SW 1271 (cell line): ENCODE data around the gene RARRES2.
A peak's percentile ranks its signal among the peaks of the same experiment; 100 is the strongest.
"Not testable (repeated sequence)": the region's sequence is repeated elsewhere in the genome, so short reads cannot be mapped to it uniquely, and the experiment has no call there.

Source experiments
- DNase-seq, 2 experiments: peaks; one replicate each; lab custom pipeline; 2025; lab: John Stamatoyannopoulos, UW

Gene RARRES2

DNA sequence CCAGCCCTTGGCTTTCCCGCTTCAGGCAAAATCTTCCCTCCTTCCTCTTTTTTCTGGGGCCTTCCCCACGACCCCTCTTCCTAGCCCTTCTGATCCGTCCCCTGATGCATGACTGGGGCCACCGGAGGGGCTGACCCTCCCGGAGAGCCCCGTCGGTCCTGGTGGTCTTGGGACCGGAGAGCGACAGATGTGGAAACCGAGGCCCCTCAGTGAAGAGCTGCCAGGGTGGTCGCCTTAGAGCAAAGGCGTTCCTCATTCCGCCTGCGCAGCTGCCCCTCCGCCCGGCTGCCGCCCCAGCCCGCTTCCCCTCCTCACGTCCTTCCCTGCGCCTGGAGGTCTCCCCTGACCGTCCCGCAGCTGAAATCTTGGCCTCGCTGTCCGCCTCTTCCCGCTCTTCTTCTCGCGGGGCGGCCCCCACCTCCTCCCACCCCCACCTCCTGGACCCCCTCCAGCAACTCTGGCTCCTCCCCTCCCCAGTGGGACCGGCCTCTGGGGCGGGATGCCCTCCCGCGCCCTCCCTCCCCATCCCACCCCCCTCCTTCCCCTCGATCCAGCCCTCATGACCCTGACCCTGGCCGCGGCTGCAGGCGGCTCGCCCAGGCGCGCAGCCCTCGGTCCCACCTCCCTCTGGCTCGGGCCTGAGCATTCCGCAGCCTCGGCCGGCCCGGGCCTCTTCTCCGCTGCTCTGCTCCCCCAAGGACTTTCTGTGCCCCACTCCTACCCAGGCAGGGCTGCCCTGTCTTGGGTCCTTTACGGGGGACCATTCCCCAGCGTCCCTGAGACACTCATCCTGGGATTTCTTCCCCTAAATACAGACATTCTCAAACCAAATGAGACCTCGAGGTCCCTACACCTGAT is at the start of gene RARRES2:
Gene RARRES2, minus strand, starts transcription at position 367 of the 858 bp plus-strand sequence. CDS start 1,020 bp downstream, outside the sequence.
- no peak for DNase-seq

DNA sequence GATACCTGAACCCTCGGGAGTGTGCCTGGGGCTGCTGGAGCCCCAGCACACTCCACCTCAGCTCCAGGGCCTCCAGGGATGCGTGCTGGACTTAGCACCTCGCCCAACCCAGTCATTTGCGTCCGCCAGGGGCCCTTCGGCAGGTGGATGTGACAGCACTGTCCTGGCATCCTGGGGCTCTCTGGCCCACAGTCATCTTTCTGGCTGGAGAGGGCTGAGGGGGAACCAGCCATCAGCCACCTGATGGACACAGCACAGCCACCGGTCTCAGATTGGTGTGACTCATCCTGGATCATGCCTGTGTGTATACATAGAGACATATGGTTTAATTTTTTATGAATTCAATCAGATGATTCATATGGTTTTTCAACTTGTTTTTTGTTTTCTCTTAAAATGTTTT is 48.8 kb upstream of the RARRES2 start:
- DNase-seq, result no peak

DNA sequence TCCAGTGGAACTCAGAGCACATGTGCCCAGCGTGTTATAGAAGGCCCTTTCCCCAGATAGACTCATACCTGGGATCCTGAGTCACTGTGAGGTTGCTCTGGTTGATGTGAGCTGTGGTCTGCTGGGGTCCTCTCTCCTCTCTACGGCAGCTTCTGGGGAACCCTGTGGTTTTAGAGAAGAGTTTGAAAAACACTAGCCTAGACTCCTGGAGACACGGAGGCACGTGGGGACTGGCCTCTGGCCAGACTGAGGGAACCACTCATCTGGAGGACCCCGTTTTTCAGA is 48.0 kb upstream of the RARRES2 start:
- DNase-seq, result no peak

DNA sequence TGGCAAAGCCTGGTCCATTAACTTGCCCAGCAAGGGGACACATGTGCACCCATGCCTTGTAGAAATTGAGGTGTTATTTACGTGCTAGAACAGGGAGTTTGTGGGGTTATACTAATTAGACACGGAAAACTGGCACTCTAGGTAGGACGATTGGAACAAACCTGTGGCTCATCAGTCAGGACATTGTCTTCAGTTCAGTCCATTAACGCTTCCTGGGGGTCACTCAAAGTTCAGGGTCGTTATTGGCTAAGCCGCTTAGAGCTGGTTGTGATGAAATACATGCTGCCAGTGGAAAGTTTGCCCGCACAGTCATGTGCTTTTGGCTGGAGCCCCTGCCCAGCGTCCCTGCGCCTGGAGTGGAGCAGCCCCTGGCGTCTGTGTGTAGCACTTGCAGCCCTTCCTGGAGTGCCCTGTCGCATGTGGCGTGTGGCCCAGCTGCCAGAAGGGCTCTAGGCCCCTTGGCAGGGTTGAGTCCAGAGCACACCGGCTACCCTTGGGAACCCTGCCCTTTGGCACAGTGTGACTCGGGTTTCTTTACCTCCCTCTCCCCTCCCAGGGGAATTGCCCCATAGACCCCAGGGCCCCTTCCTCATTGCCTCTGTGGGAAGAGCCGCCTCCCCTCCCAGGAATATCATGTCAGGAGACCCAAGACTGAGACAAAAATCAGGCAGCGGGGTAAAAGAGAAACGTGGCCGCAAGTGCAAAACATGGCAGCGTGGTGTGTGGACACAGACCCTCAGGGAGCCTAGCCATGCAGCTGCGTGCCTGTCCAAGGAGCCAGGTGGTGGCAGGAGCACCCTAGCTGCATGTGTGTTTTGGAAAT is 47.5 kb upstream of the RARRES2 start:
- no peak for DNase-seq

DNA sequence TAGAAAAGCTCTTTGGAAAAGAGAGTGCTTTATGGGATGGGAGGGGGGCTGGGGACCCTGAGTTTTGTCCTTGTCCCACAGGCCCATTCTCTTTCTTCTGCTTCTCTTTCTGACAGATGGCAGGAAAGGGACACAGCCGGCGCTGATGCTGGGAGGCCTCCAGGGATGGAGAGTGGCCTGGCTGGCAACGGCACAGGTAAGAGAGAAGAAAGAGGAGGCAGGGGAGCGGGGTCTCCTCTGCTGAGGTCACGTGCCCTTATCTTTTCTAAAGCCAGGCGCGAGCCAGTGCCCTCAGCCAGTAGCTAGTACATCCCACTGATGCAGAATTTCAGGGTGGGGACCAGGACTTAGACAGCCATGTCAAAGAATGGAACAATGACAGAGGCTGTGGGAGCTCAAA is 46.9 kb upstream of the RARRES2 start:
- DNase-seq, result no peak

DNA sequence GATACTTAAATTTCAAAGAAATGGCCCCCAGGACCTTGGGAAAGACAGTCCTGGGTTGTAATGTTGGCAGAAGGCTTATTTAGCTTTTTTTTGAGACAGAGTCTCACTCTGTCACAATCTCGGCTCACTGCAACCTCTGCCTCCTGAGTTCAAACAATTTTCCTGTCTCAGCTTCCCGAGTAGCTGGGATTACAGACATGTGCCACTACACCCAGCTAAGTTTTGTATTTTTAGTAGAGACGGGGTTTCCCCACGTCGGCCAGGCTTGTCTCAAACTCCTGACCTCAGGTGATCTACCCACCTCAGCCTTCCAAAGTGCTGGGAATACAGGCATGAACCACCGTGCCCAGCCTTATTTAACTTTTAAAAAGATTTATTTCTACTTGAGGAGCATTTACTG is 44.5 kb upstream of the RARRES2 start:
- not testable (repeated sequence) for DNase-seq

DNA sequence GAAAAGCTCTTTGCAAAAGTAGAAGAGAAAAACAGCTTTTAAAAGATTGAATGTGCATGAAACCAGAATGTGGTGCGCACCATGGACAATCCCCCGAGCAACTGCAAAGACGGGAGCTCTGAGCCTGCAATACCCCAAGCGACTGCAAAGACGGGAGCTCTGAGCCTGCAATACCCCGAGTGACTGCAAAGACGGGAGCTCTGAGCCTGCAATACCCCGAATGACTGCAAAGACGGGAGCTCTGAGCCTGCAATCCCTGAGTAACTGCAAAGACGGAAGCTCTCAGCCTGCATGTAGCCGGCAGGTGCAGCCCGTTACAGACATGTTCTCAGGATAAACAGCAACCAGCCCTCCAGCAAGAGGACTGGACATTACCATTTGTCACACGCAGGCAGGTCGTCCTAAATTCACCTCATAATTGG is 43.9 kb upstream of the RARRES2 start:
- DNase-seq, result no peak

DNA sequence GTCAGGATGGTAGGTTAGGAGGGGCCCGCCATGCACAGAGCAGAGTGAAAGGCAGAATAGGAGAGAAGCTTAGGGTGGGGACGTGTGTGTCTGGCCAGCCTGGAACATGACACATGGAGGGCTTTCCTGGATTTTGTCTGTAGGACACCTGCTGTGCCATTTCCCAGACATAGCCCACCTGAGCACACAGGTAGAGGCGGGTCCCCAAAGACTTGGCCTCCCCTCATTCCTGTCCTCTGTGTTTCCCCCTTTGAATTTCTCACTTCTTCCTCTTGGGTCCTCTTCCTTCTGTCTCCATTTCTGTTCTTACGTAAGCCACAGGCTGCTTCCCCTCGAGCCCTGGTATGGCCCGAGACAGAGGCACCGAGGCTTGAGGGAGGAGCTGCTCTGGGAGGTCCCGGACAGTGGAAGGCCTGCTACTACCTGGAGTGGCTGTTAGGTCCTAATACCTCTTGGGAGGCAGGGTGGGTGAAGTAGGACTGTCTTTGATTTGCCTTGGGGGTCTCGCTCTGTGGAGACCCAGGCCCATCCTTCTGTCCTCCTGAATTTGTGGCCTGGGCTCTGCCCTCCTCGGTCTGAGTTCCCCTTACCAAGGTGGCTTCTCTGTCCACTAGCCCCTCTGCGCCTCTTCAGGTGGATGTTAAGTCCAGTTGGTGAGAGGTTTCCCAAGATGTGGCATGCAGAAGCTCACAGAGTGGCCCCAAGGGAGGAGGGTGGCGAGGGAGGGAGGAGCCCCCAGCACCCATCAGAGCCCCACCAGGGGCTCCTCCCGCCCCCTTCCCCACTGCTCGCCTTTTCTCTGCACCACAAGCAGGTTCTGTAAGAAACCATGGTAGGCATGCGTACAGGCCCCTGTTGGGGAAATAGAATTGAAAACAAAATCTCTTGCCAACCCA is 43.2 kb upstream of the RARRES2 start:
- no peak for DNase-seq

DNA sequence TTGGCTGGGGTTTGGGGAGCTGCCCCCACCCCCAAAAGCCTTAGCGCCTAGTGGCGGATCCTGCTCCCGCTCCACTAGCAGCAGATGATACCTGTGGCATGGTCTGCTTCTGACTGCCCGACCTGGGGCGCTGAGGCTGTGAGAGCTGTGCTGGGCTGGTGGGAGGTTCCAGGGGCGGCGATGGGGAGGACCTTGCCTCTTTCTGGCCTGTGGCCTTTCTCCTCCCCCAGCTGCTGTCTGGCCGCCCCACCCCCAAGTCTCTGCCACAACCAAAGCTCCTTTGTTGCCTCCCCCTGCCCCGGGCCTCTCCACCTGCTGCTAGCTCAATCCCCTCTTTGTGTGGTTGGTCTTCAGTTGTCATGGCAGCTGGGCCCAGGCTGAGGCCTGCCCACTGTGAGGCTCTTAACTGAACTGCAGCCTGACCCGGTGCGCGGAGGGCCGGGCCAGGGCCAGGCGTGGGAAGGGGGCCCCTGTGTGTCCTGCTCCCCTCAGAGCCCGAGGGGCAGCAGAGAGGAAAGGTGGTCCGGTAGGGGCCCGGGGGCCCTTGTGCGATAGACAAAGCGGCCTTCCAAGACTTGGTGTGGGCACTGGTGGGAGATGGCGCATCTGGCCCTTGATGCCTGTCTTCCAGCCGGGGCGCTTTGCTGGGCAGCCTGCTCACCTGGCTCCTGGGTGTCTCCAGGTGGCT is 42.4 kb upstream of the RARRES2 start:
- DNase-seq, result no peak

DNA sequence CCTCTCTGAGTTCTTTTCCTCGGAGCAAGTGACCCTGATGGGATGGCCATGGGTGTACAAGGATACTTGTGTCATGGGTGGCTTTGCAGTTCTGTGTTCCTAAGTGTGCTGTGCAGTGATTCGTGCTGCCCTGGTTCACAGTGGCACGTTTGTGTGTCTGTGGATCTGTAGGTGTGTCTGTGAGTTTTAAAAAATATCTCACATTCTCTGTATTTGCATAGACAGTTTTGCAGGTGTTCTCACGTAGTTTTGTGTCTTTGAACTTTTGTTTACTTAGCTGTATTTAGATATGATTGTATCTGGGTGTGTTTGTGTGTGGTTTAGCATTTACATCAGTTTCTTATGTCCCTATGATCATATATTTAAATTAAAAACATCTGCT is 41.4 kb upstream of the RARRES2 start:
- no peak for DNase-seq

DNA sequence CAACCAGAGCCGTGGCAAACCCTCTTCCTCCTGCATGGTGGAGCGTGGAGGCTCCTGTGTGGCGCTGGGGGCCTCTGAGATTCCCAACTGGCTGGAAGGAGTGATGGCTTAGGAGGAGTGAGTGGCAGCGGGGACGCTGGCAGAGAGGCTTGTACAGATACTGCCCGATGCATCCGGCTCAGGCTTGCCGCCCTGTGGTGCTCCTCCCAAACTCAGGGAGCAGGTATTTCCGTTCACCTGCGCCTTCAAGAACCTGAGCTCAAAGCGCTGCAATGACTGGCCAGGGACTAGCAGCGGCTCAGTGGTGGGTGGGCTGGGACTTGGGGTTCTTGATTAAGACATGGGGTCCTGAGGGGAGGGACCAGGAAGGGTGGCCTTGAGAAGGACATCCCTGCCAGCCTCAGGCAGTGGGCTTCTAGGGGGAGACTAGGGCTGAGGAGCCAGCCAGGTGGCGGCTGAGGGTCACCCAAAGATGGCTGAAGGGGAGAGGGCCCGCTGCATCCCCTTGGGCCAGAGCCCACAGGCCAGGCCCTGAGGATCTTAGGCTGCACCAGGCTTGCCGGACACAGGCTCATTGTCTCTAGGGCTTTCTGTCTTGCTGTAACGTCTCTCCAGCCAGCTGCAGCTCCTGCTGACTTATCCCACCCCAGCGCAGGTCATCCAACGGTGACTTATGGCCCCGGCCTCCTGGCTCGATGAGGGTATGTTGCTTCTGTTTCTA is 40.9 kb upstream of the RARRES2 start:
- DNase-seq, result no peak

DNA sequence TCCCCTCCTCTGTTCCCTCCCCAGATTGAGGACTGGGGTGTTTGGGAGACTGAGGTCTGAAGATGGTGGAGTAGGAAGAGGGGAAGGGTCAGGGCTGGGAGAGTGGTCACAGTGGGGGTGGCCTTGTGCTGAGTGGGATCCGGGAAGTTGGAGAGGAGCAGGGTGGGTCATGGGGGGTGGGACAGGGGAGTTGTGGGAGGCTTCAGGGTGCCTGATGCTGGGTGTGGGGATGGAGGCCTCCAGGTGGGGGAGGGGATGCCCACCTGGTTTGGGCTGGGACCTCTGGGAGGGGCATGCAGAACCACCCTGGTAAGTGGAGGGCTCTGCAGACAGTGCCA is 40.3 kb upstream of the RARRES2 start:
- DNase-seq, result no peak

DNA sequence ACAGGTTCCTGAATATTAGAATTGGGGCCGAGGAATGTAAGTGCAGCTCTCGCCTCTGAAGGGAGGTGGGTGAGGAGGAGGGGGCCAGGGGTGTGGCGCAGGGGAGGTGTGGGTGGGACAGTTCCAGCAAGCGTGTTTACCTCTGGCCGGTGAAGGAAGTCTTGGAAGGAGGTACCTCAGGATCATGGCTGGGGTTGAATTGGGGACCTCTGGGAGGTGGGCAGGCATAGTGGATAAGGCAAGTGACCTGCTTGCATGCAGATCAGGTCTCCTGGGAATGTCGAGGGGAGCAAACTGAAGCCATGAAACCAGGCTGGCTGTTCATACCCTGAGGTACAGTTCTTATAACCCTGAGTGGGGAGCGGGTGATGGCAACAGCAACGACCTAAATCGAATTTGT is 39.7 kb upstream of the RARRES2 start:
- DNase-seq, result no peak

DNA sequence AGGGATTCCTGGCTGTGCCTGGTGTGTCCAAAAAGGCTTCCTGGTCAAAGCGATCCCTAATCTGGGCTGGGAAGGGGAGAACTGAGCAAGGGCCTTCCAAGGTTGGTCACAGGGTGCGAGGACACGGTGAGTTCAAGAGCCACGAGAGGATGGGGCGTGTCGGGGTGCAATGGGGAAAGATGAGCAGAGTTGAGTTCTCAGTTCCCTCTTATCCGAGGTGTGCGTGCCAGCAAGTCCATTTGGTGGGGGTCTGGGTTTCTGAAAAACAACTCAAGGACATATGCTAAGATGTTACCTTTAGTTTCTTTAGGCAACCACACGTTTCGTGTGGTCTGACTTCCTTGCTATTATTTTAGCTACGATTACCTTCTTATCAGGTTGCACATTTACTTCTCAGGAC is 39.0 kb upstream of the RARRES2 start:
- DNase-seq, result no peak

DNA sequence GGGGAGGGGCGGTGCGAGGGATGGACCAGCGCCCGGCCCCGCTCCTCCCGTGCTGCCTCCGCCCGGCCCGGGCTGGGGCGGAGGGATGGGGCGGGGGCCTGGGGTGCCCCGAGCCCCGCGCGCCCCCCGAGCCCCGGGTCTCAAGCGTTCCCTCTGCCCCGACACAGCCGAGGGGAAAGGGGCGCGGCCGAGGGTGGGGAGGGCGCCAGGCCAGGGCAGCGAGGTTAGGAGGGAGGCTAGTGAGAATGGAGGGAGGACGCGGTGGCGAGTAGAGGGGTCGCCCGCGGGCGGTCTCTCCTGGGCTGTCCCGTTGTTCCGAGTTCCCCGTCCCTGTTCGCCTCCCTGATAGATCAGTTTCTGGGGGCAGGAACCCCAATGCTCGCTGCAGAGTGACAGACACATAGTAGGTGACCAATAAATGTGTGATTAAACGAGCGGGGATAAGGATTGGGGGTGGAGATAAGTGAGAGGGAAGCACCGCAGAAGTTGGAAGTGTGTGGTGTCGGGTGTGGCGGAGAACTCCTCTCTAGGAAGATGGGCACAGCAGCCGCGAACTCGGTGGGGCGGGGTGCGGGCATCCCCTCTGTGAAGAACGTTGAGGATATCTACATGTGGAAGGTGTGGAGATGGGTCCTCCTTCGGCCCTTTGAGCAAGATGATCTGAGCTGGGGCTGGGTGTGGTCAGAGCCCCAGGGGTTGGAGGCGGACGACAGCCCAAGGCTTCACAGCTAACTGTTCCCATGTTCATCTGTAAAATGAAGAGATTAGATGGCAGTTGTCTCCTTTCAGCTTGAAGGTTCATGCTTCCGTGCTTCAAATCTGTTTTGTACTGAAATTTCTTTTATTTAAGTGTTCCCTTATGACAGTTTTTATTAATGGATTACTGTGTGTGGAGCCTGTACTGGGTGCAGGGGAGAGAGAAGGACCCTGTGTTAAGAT is 38.3 kb upstream of the RARRES2 start:
- peak in 1 of 2 experiments; percentile 26 for DNase-seq

DNA sequence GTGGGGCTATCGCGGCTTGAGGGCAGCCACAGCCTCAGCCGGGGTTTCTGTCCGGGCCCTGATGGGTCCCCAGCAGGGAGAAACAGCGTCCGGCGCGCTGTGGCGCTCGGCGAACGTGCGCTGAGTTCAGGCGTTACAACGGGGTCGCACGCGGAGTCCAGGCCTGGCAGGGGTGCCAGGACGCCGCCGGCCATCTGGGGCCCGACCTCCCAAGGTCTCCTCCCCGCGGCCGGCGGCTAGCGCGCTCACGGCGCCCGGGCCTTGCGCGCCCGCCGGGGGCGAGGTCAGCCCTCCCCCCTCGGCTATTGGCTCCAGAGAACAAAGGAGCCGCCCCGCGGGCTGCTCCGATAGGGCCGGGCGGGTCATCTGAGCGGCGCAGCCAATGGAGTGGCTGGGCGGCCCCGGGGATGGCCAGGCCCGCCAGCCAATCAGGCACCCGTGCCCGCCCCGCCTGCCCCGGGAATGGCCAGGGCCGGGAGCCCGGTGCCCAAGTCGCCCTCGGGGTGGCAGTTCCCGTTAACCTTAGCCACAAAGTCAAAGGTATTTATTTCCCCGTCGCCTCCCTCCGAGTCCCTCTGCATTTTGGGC is 37.5 kb upstream of the RARRES2 start, which contains the start of gene ZNF775:
Gene ZNF775, plus strand, starts transcription at position 478 of the 588 bp plus-strand sequence. CDS start 9,141 bp downstream, outside the sequence.
- peak; percentile 79 to 87 for DNase-seq

DNA sequence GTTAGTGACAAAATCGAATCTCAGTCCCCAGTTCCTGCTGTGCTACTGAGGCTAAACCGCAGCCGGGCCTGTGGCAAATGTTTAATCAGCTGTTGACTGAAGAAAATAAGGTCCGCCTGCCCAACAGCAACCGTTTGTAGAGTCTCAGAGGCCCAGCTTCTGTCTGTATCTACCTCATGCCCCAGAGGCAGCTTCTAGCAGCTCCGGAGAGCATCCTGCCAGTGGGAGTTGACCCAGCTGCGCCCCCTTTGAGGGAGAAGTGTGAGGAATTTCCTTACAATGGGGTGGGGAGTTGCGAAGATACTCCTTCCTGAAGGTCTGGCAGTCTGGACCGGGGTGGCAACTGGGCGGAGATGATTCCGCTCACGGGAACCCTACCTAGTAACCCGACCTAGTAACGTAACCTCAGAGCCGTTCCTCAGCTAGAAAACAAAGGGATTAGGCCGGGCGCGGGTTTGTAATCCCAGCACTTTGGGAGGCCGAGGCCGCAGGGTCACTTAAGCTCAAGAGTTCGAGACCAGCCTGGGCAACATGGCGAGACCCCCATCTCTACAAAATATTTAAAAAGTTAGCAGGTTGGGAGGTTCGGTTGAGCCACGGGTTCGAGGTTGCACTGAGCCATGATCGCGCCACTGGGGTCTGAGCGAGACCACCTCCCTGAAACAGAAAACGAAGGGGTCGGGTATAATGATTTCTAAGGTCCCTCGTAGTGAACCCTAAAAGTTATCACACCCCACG is 36.9 kb upstream of the RARRES2 start:
- peak in 1 of 2 experiments; percentile 50 for DNase-seq

DNA sequence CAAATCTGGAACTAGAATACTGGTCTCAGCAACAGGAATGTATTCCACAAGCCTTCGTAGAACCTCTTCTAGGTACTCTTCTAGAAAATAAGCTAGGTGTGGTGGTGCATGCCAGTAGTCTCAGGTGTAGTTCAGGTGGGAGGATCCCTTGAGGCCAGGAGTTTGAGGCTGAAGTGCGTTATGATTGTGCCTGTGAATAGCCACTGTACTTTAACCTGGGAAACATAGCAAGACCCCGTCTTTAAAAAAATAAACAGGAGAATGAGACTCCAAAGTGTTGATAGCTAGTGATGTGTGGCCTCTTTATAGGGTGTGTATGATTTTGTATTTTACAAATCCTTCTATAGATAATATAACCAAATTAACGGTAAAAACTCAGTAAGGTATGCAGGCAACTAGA is 36.2 kb upstream of the RARRES2 start:
- DNase-seq, result no peak

DNA sequence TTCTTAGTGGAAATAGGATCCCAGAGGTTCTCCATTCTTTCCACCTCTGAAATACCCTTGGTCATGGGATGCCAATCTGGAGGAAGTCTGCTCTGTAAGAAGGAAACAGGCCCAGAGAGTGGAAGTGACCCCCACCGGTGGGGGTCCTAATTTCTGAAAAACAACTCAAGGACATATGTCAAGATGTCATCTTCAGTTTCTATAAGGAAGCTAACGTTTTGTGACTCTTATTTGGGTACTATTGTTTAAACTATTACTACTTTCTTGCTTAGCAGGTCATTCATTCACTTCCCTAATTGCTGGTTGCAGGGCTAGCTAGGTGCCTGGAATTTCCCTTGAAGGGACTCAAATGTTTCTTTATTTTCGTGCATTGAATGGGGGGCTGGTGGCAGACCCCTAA is 35.8 kb upstream of the RARRES2 start:
- DNase-seq, result no peak
